HepG2 (cell line): ENCODE results near the gene ATP6V0E1. TPM values are rescaled to one million over a fixed set of nuclear protein-coding genes. Genes with fewer than 3 reads are reported as not detected.

Experiments used
- FOSL2 ChIP-seq: sonication (generic); formaldehyde crosslinking; IDR thresholded peaks from 2 replicates; pipeline ENCODE4 v1.4.0; 2020; ENCODE audit warnings: missing genetic modification reagents
- MAFG ChIP-seq: sonication (generic); formaldehyde crosslinking; IDR thresholded peaks from 2 replicates; pipeline ENCODE4 v1.5.1; 2020; ENCODE audit warnings: mild to moderate bottlenecking, missing genetic modification reagents
- MAFK ChIP-seq, 2 experiments: IDR thresholded peaks in 1 of 2; conservative IDR thresholded peaks in 1 of 2; 2 replicates each; pipeline ENCODE4 v1.6.1; 2011; ENCODE audit warnings: improper control_type of control experiment in 2 of 2, low read length in 2 of 2
- RBM39 ChIP-seq: fragments of 200-400 bp; formaldehyde crosslinking; IDR thresholded peaks from one replicate; pipeline ENCODE4 v1.6.1; 2018; ENCODE audit warnings: antibody characterized with exemption, mild to moderate bottlenecking, low read depth, low read length; ENCODE audit not compliant: poor library complexity, severe bottlenecking
- SP1 ChIP-seq, 2 experiments: fragments of 450-650 bp in 1 of 2; sonication (generic) in 1 of 2; formaldehyde crosslinking in 1 of 2; IDR thresholded peaks; 2 replicates each; pipeline versions ENCODE4 v1.4.0 to v1.6.1; 2016 to 2020; ENCODE audit warnings: missing genetic modification reagents in 1 of 2
- TEAD3 ChIP-seq: optimal IDR thresholded peaks from 2 replicates; pipeline ENCODE3; 2016; ENCODE audit warnings: borderline replicate concordance
- ZKSCAN1 ChIP-seq: fragments of 150-350 bp; IDR thresholded peaks from 2 replicates; pipeline ENCODE4 v1.6.1; 2014; ENCODE audit warnings: low read length
- ZNF256 ChIP-seq: sonication (generic); formaldehyde crosslinking; conservative IDR thresholded peaks from 2 replicates; pipeline ENCODE4 v1.4.0; 2020; ENCODE audit warnings: missing genetic modification reagents
- ZNF33A ChIP-seq: sonication (generic); formaldehyde crosslinking; IDR thresholded peaks from 2 replicates; pipeline ENCODE4 v1.5.1; 2020; ENCODE audit warnings: missing genetic modification reagents, mild to moderate bottlenecking, moderate library complexity, borderline replicate concordance
- ZNF577 ChIP-seq: sonication (generic); formaldehyde crosslinking; IDR thresholded peaks from 2 replicates; pipeline ENCODE4 v1.4.0; 2020; ENCODE audit warnings: mild to moderate bottlenecking, low read depth, missing genetic modification reagents, borderline replicate concordance
- ZNF709 ChIP-seq: sonication (generic); formaldehyde crosslinking; IDR thresholded peaks from 2 replicates; pipeline ENCODE4 v1.5.0; 2020; ENCODE audit warnings: mild to moderate bottlenecking, missing genetic modification reagents
- ZSCAN22 ChIP-seq: sonication (generic); formaldehyde crosslinking; IDR thresholded peaks from 2 replicates; pipeline ENCODE4 v1.4.0; 2020; ENCODE audit warnings: mild to moderate bottlenecking, missing genetic modification reagents
- polyA plus RNA-seq, 8 experiments: library from polyadenylated mRNA; depleted of rRNA in 3 of 8; stranded (reverse) in 7 of 8; unstranded in 1 of 8; fragments of >200 nt; fragmentation: Illumina TruSeq in 4 of 8; extraction: Trizol in 4 of 8; gene quantifications; 2 replicates each; pipeline versions ENCODE4 v1.2.1 to v1.2.3, GENCODE V29; 2011 to 2016; ENCODE audit warnings: low read depth in 4 of 8, missing spikeins in 1 of 8, mixed read lengths in 1 of 8; ENCODE audit not compliant: insufficient read depth in 1 of 8
- total RNA-seq, 5 experiments: library from RNA; depleted of rRNA; stranded (reverse); fragments of >200 nt; fragmentation: Illumina TruSeq; extraction: Trizol; gene quantifications; 2 replicates each; pipeline ENCODE4 v1.2.3, GENCODE V29; 2016; ENCODE audit warnings: low read depth in 1 of 5
- TF ChIP-seq, protein P1 (sequence below): IDR thresholded peaks from 2 replicates; pipeline ENCODE4 v1.6.1; 2016
- TF ChIP-seq, protein P2 (sequence below): sonication (generic); formaldehyde crosslinking; IDR thresholded peaks from 2 replicates; pipeline ENCODE4 v1.4.0; 2020; ENCODE audit warnings: missing genetic modification reagents, borderline replicate concordance
- TF ChIP-seq, protein P3 (sequence below): sonication (generic); formaldehyde crosslinking; IDR thresholded peaks from 2 replicates; pipeline ENCODE4 v1.4.0; 2020; ENCODE audit warnings: missing genetic modification reagents
- TF ChIP-seq, protein P4 (sequence below): sonication (generic); formaldehyde crosslinking; IDR thresholded peaks from 2 replicates; pipeline ENCODE4 v1.4.0; 2020; ENCODE audit warnings: missing genetic modification reagents
- TF ChIP-seq, protein P5 (sequence below): sonication (generic); formaldehyde crosslinking; IDR thresholded peaks from 2 replicates; pipeline ENCODE4 v1.8.1; 2023; ENCODE audit warnings: mild to moderate bottlenecking, moderate library complexity, missing genetic modification reagents
- TF ChIP-seq, protein P6 (sequence below): sonication (generic); formaldehyde crosslinking; conservative IDR thresholded peaks from 2 replicates; pipeline ENCODE4 v1.8.1; 2023; ENCODE audit warnings: missing genetic modification reagents

The ATP6V0E1 gene
- total and polyA plus RNA-seq, 2 of the 13 experiments (the other 11 are each of a cell fraction or from before 2014, with no cell fraction given): 143 to 215 TPM

DNA sequence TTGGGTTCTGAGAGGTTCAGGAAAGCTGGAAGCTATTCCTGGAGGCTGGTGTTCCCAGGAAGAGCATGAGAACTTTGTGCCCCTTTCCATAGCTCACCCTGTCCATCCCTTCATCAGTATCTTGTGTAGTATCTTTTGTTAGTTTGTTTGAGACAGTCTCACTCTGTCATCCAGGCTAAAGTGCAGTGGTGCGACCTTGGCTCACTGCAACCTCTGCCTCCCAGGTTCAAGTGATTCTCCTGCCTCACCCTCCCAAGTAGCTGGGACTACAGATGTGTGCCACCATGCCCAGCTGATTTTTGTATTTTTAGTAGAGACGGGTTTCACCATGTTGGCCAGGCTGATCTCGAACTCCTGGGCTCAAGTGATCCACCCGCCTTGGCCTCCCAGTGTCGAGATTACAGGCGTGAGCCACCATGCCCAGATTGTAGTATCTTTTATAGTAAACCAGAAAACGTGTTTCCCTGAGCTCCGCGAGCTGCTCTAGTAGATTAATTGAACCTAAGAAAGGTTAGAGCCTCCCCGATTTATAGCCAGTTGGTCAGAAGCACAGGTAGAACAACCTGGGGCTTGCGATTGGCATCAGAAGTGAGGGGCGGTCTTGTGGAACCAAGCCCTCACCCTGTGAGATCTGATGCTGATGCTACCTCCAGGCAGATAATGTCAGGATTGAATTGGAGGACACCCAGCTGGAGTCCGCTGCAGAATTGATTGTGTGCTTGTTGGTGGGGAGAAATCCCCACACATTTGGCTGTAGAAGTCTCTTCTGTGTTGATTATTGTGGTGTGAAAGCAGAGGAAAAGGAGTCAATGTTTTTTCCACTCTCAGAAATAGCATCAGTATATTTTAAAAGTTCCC lies 32.3 kb downstream of the ATP6V0E1 start (continued):
- TF ChIP-seq, protein P1, sequence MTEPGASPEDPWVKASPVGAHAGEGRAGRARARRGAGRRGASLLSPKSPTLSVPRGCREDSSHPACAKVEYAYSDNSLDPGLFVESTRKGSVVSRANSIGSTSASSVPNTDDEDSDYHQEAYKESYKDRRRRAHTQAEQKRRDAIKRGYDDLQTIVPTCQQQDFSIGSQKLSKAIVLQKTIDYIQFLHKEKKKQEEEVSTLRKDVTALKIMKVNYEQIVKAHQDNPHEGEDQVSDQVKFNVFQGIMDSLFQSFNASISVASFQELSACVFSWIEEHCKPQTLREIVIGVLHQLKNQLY (CRISPR knock-in tag): no peak
- TF ChIP-seq ZNF709 (CRISPR knock-in tag): no peak
- no peak for TF ChIP-seq ZKSCAN1
- TF ChIP-seq, protein P2, sequence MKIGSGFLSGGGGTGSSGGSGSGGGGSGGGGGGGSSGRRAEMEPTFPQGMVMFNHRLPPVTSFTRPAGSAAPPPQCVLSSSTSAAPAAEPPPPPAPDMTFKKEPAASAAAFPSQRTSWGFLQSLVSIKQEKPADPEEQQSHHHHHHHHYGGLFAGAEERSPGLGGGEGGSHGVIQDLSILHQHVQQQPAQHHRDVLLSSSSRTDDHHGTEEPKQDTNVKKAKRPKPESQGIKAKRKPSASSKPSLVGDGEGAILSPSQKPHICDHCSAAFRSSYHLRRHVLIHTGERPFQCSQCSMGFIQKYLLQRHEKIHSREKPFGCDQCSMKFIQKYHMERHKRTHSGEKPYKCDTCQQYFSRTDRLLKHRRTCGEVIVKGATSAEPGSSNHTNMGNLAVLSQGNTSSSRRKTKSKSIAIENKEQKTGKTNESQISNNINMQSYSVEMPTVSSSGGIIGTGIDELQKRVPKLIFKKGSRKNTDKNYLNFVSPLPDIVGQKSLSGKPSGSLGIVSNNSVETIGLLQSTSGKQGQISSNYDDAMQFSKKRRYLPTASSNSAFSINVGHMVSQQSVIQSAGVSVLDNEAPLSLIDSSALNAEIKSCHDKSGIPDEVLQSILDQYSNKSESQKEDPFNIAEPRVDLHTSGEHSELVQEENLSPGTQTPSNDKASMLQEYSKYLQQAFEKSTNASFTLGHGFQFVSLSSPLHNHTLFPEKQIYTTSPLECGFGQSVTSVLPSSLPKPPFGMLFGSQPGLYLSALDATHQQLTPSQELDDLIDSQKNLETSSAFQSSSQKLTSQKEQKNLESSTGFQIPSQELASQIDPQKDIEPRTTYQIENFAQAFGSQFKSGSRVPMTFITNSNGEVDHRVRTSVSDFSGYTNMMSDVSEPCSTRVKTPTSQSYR (CRISPR knock-in tag): peak; percentile 3; the same call in 1 of the 2 replicates
- TF ChIP-seq, protein P3, sequence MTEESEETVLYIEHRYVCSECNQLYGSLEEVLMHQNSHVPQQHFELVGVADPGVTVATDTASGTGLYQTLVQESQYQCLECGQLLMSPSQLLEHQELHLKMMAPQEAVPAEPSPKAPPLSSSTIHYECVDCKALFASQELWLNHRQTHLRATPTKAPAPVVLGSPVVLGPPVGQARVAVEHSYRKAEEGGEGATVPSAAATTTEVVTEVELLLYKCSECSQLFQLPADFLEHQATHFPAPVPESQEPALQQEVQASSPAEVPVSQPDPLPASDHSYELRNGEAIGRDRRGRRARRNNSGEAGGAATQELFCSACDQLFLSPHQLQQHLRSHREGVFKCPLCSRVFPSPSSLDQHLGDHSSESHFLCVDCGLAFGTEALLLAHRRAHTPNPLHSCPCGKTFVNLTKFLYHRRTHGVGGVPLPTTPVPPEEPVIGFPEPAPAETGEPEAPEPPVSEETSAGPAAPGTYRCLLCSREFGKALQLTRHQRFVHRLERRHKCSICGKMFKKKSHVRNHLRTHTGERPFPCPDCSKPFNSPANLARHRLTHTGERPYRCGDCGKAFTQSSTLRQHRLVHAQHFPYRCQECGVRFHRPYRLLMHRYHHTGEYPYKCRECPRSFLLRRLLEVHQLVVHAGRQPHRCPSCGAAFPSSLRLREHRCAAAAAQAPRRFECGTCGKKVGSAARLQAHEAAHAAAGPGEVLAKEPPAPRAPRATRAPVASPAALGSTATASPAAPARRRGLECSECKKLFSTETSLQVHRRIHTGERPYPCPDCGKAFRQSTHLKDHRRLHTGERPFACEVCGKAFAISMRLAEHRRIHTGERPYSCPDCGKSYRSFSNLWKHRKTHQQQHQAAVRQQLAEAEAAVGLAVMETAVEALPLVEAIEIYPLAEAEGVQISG (CRISPR knock-in tag): 0 out of 2 replicates have a peak, but pooled peaks have one; percentile 22
- TF ChIP-seq RBM39: no peak
- TF ChIP-seq ZNF577 (CRISPR knock-in tag): no peak
- TF ChIP-seq, protein P4, sequence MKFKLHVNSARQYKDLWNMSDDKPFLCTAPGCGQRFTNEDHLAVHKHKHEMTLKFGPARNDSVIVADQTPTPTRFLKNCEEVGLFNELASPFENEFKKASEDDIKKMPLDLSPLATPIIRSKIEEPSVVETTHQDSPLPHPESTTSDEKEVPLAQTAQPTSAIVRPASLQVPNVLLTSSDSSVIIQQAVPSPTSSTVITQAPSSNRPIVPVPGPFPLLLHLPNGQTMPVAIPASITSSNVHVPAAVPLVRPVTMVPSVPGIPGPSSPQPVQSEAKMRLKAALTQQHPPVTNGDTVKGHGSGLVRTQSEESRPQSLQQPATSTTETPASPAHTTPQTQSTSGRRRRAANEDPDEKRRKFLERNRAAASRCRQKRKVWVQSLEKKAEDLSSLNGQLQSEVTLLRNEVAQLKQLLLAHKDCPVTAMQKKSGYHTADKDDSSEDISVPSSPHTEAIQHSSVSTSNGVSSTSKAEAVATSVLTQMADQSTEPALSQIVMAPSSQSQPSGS (CRISPR knock-in tag): no peak
- TF ChIP-seq TEAD3: peak; percentile 24
- no peak for TF ChIP-seq MAFG (CRISPR knock-in tag)
- TF ChIP-seq, protein P5, sequence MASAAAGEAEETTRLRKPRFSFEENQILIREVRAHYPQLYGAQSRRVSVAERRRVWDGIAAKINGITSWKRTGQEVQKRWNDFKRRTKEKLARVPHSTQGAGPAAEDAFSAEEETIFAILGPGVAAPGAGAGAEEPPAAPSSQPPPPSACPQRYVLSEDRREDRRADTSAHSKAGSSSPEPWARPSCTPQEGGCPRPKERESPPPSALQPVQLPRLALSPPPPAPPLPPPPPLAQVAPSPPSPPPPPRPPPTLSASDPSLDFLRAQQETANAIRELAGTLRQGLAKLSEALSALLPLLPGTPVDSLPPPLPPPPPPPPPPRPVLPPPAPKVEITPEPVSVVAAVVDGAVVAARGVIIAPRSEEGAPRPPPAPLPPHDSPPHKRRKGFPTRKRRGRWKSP (CRISPR knock-in tag): 0 out of 2 replicates have a peak, but pooled peaks have one; percentile 30
- no peak for TF ChIP-seq ZNF256 (CRISPR knock-in tag)
- TF ChIP-seq, protein P6, sequence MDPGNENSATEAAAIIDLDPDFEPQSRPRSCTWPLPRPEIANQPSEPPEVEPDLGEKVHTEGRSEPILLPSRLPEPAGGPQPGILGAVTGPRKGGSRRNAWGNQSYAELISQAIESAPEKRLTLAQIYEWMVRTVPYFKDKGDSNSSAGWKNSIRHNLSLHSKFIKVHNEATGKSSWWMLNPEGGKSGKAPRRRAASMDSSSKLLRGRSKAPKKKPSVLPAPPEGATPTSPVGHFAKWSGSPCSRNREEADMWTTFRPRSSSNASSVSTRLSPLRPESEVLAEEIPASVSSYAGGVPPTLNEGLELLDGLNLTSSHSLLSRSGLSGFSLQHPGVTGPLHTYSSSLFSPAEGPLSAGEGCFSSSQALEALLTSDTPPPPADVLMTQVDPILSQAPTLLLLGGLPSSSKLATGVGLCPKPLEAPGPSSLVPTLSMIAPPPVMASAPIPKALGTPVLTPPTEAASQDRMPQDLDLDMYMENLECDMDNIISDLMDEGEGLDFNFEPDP (CRISPR knock-in tag): no peak
- no peak for TF ChIP-seq ZNF33A (CRISPR knock-in tag)
- no peak for TF ChIP-seq MAFK (conservative IDR thresholded peaks at IDR 0.05 in 1 of 2, IDR thresholded peaks at IDR 0.05 in 1 of 2; ENCODE audit: low read length in 2 of 2)
- TF ChIP-seq ZSCAN22 (CRISPR knock-in tag): no peak
- peak; percentile 39 for TF ChIP-seq FOSL2
- no peak for TF ChIP-seq SP1 (IDR thresholded peaks at IDR 0.05)
- no peak for TF ChIP-seq SP1 (CRISPR knock-in tag; IDR thresholded peaks at IDR 0.05)
